IPS-11a (cell line): ENCODE data around the gene UBASH3A.

Experiments used
- H3K4me3 ChIP-seq: one replicate; pipeline ENCODE4 v1.5.1; 2013; ENCODE audit warnings: low read depth, low read length, control low read depth

UBASH3A gene

DNA sequence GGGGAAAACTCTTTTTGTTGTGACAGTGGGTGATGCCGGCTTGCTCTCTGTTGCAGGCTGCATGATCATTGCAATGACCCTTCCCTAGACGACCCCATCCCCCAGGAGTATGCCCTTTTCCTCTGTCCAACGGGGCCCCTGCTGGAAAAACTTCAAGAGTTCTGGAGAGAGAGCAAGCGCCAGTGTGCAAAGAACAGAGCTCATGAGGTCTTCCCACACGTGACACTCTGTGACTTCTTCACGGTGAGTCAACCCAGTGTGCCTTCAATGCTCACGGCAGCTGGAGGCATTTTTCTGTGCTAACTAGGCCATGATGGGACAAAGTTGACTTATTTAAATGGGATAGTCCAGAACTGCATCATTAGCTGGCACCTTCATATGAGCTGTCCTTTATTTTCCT, 5.7 kb downstream of the UBASH3A start:
- no peak overlapping the region for H3K4me3 ChIP-seq

DNA sequence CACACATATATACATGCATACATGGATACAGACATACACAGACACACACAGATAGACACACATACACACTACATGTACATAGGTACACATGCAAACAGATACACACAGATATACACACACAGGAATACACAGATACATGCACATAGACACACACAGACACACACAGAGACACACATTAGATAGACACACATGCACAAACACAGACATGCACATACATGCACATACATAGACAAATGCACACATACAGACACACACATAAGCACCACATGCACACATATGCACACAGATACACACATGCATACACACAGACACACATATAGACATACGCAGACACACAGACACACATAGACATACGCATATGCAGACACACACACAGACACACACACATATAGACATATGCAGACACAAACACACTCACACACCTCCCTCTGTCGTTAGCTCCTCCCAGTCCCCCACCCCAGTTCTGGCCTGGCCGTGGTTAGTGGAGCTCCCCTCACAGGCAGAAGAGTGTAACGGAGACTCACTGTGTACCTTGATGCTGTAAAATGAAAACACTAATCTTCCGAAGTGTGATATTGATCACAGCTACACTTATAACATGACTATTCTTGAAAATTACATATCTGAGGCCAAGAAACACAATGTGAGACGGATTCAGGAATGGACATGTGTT, 7.6 kb downstream of the UBASH3A start:
- H3K4me3 ChIP-seq = no peak overlapping the region

DNA sequence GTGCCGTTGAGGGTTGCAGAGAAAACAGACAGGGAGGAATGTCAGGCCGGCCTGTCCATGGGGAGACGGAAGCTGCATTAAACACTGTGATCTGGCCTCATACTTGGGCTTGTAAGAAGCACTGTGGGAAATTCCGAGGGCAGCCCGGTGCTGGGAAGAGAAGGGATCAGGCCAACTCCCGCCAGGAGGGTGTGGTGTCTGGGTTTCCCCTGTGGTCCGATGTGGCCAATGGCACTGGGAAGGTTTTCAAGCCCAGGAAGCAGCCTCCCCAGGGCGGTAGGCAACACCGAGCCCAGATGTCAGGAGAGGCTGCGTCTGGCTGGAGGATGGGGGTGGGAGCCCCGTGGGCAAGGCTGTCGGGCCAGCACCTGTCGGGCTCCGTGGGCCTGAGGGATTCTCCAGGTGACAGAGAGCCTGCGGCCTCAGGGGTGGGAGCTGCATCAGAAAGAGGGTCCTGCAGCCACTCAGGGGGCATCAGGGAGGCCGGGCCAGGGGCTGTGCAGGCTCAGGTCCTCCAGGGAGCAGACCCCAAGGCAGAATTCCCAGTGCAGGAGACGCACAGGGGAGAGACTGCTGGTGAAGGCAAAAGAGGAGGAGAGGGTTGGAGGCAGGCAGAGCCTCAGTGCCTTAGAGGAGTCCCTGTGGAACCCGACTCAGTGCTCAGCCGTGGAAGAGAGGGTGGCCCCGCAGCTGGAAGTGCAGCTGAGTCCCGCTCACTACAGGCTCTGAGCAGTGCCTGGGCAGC, 8.4 kb downstream of the UBASH3A start:
- no peak overlapping the region for H3K4me3 ChIP-seq

DNA sequence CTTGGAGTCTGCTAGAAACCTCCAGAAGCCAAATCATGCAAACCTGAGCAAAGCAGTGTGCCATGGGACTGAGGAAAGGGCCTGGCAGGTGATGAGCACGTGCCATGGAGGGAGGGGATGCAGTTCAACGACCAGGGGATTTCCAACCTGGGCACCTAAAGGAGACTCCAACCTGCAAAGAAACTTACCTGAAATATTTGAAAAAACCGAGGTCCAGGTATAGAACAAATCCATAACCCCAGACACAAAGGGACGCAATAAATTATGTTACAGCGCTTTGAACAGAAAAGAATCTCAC, 8.9 kb downstream of the UBASH3A start:
- H3K4me3 ChIP-seq = no peak overlapping the region

DNA sequence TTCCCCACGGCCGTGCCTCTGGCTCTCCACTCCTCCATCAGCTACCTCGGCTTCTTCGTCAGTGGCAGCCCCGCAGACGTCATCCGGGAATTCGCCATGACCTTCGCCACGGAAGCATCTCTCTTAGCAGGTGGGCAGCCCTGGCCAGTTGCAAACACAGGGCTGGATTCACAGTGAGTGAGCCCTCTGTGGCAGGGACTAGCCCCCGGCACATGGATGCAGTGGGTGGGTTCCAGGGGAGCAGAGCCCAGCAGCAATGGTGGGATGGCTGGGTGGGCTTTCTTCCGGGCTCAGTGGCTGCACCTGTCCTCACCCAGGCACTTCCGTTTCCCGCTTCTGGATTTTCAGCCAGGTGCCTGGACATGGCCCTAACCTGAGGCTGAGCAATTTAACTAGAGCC, 9.4 kb downstream of the UBASH3A start:
- no peak overlapping the region for H3K4me3 ChIP-seq

DNA sequence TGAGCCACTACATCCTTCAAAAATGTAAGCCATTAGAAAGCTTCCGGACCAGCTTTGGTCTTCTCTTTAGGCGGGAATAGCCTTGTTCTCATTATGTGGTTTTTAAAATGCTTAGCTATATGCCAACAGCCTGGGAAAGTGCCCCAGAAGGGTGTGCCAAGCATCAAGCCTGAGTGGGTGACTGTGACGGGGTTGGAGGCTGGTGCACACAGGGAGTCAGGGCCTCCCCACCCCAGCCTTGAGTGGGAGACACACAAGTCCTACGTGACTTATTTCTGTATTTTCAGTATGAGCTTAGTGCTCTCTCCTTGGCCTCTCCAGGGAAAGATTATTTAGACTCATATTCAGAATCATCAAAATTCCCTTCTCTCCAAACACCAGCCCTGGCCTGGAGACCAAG, 9.8 kb downstream of the UBASH3A start:
- H3K4me3 ChIP-seq = no peak overlapping the region

DNA sequence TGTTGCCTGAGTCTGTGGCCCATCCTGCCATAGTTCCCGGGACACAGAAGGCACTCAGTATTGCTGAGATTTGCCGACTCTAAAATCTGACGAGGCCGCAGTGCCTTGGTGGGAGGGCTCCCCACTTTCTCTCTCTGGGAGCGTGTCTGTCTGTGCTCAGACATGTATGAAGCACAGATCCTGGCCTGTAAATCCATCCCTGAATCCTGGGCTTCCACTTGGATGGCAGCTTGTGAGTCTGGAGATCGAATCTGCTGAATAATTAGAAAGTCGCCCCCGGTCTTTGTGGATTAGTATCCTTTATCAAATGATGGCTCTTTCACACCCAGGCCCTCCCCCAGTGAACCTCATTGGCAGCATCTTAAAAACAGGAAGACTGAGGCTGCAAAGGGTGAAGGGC, 10.4 kb downstream of the UBASH3A start:
- no peak overlapping the region for H3K4me3 ChIP-seq

DNA sequence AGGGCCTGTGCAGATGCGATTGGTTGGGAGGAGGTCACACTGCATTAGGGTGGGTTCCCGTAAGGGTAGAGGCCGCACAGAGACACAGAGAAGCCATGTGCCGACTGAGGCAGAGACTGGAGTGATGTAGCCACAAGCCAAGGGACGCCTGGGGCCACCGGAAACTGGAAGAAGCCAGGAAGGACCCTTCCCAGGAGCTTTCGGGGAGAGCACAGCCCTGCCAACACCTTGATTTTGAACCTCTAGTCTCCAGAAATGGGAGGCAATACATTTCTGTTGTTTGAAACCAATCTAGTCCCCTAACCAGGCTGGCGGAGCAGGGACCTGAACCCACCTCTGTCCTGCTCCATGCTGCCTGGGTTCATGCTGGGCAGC, 10.8 kb downstream of the UBASH3A start:
- H3K4me3 ChIP-seq = no peak overlapping the region

DNA sequence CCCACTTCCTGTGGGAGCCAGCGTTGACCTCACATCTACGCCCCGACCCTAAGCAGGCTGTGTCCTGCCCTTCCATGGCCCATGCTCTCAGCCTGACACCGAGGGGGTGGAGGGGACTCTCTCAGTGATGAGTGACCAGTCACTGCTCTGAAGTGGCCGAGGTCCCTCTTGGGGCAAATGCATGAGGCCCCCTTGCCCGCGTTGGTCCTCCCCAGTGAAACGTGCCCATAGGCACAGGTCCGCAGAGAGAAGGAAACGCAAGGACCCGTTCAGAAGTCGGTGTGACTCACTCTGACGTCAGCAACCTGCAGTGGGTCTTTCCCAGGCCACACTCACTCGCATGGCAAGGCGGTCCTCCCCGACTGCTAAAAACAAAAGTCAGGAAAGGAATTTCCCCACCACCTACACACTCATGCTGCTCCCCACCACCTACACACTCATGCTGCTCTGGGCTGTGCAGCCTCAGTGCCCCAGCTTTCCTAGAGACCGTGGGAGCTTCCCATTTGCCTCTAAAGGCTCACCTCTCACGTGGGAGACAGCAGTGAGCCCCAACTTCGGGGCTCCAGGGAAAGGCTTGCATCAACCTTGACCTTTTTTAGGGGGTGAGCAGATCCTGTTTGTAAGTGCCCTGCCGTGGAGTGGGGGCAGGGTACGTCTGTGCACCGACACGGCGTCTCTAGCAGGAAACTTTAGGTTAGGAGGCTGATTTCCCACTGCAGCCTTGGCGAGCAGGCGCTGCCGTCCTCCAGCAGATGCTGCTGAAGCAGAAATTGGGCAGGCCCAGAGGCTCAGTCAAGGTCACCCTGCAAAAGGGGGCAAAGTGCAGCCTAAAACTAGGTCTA, 11.4 kb downstream of the UBASH3A start:
- no peak overlapping the region for H3K4me3 ChIP-seq

DNA sequence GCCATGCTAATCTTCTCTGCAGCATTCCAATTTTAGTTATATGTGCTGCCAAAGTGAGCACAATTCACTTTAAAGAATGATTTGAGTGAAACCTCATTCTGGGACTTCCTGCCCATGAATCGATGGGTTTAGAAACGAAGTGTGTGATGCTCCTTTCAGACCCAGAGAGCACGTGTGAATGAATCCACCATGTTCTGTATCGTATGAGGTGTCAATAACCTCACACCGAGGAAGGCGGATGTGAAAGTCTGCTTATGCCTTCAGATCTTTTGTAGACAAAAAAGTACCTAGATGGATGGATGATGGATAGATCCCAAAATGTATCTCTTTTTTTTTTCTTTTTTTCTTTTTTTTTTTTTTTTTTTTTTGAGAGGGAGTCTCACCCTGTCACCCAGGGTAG, 13.8 kb downstream of the UBASH3A start:
- H3K4me3 ChIP-seq = no peak overlapping the region

DNA sequence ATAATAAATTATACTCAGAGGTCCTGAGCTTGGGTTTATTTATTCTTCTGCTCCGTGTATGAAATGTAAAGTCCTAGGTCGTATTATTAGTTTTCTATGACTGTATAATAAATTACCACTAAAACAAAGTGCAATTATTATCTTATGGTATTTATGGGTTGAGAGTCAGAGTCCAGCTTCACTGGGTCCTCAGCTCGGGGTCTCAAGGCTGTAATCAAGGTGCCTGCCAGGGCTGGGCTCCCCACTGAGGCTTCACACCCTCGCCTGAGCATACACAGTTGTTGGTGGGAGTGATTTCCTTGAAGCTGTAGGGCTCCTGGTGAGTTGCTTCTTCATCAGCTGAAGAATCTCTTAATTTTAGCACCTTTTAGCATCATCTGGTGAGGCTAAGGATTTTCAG, 15.2 kb downstream of the UBASH3A start:
- H3K4me3 ChIP-seq = no peak overlapping the region

DNA sequence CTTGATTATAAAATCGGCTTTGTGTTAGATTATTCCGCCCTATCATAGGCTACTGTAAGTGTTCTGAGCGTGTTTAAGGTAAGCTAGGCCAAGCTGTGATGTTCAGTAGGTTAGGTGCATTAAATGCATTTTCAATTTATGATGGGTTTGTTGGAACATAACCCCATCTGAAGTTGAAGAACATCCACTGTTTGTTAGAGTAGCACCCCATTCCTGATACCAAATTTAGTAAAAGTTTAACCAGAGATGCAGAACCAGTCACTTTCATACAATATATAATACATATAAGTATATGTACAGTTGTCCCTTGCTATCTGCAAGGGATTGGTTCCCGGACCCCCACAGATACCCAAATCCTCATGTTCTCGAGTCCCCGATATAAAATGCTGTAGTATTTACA, 16.1 kb downstream of the UBASH3A start:
- no peak overlapping the region for H3K4me3 ChIP-seq

DNA sequence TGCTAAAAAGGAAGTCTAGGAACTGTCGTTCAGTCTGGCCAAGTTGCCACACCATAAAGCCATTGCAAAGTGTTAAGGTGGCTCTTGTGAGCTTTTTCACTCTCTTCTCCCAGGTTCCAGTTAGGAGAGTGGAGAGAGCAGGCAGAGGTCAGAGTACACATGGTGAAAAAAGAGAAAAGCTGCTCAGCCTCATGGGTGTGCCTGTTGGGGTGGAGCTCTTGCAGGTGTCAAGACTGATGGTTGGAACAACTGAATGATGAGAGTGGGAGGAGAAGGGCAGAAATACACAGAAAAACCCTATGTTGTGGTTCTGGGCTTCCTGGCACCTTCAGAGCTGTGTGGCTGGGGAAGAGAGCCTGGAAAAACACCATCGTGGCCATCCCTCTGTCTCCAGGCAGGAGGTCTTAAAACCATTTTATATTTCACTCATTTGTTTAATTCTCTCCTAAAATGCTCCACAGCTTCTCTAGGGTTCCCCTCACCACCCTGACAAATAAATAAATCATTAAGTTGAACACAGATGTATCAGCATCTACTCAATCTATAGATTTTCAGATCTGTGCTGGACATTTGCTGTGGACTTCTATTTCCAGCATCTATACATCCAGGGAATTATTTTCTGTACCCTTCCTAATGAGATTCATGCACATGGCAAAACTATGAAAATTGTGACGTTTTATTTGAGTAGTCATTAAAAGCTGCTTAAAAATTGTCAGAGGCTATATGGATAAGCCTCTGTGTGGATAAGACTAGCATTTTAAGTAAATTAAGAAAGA, 17.5 kb downstream of the UBASH3A start:
- H3K4me3 ChIP-seq = no peak overlapping the region

DNA sequence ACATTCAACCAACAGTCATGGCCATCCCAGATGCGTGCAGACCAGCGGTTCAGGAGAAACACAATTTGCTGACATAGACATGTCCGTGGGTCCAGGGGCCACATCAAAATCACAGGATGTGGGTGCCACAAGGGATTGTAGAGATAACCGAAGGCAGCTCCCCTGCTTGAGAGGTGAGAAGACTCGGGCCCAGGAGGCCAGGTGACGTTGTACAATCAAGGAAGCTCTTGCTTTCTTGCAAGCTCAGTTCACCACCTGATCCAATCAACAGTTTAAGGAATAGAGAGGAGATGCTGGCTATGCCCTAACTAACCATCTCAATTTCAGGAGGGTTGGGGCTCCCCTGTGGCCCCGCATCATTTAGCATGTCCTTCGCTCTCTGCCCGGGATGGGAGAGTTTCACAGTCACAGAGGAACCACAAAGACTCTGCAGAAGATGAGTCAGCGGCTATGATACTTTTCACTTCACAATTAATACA, 19.5 kb downstream of the UBASH3A start:
- H3K4me3 ChIP-seq = no peak overlapping the region

DNA sequence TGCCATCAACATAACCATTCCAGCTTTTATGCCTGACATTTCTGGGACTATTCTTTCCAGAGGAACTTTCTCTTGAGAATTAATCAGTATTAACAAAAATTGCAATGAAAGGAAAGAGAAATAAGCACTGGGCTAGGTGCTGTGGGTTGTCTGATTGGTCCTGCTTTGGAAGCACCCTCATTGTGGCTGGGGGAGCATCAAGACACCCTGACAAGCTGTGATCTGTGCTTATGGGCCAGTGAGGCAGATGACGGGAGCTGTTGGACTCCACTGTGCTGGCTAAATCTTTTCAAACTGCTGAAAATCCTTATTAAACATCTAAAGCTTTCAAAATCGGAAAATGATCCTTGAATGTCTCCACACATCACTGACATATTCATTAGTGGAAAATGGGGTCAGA, 20.0 kb downstream of the UBASH3A start:
- H3K4me3 ChIP-seq = no peak overlapping the region

DNA sequence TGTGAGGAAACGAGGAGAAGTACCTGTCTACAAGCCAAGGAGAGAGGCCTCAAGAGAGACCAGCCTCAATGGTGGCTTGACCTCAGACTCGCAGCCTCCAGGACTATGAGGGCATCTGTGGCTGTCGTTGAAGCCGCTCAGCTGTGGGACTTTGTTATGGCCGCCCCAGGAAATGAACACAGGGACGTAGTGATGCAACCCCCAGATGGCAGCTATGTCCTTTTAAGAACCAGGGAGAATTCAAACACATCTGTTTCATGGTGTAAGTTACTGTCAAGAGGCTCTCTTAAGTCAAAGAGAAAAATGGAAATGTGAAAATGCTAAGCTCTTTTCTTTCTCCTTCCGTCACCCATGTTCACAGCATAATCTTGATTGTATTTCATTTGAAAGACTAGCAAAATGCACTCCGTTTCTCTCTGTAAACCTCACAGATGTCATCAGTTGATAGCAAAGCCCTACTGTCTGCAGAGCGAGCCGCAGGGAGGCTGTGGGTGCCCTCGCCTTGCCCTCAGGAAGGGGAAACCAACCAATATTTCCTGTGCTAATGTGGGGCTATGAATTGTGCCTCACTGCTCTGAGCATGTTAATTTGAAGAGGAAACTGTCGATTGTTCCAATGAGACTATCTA, 21.3 kb downstream of the UBASH3A start:
- H3K4me3 ChIP-seq = no peak overlapping the region

DNA sequence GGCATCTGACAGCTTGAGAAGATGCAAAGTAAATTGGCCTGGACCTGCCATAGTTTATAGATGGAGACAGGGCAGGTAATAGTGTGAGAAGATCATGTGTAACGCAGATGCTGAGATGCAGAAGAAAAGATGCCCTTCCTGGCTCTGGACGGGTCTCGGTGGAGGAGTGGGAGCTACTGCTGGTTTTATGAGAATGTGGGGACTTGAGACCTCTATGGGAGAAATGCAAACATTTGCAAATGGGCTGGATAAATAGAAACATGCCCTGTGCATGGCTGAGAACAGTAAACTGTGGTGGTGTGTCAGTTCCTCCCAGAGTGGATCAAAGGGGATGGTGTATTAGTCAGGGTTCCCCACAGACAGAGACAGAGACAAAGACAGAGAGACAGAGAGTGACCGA, 21.9 kb downstream of the UBASH3A start:
- H3K4me3 ChIP-seq = no peak overlapping the region

DNA sequence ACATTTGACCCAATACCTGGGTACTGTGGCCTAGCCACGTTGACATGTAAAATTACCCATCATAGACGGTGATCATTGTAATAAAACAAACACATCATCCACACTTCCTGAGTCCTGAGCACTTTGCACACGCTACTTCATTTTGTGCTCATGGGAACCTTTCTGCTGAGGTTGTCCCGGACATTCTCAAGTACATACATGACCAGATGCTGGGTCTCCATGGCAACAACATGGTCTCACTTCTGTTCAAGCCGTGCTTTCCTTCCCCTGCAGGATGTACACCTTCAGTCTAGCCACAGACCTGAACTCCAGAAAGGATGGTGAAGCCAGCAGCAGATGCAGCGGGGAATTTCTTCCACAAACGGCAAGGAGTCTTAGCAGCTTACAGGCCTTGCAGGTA, 22.7 kb downstream of the UBASH3A start:
- no peak overlapping the region for H3K4me3 ChIP-seq

DNA sequence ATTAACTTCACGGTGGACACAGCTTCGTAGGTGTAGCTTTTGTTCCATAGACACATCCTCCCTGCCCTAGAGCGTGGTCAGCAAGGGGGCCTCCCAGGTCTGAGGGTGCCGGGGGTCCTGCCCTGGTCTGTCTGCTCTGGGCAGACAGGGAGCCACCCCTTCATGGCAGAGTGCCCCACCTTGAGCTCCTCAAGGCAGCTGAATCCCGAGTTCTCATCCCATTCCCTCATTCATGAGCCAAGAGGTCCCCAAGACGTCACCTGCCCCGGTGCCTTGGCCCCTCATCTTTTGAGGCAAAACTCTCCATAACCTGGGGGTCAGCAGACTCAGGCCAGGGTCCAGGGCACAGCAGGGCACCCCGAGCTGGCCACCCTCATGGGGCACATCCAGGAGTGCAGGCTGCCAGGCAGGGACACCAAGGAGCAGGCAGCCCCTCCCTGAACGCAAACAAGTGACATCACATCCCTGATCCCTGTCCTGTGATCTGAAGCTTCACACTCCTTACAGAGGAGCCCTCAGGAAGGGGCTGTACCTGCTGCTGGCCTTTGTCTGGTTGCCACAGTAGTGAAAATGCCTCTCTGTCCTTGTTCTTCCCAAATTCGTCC, 23.3 kb downstream of the UBASH3A start:
- no peak overlapping the region for H3K4me3 ChIP-seq

DNA sequence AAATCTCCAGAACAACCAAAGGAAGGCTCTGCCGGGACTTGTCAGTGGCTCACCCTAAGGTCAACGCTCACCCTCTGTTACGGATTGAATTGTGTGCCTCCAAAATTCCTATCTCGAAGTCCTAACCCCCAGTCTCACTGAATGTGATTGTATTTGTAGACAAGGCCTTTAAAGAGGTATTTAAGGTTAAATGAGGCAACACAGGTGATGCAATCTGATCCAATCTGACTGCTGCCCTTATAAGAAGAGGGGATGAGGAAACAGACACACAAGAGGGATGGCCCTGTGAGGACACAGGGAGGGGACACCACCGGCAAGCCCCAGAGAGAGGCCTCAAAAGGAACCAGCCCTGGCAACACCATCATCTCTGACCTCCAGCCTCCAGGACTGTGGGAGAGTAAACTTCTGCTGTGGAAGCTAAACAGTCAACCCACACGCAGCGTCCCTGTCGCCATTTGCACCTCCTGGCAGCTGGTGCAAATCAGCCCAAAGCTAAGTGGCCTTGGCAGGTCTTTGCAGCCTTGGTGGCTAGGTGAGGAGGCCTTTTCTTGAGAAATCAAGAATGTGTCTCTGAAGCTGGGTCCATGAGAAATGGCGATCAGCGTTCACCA, 24.2 kb downstream of the UBASH3A start:
- H3K4me3 ChIP-seq = no peak overlapping the region
